Osteoblast (primary cell): ENCODE results near the gene HOXA9. TPM values are rescaled to one million over a fixed set of nuclear protein-coding genes. Genes with fewer than 3 reads are reported as not detected.

Experiments used
- DNase-seq: peaks from one replicate; pipeline ENCODE4 v3.0.0; 2011; ENCODE audit warnings: low spot score, mixed read lengths; ENCODE audit not compliant: insufficient read length; ENCODE audit errors: missing footprints
- H2AFZ ChIP-seq: 2 replicates; pipeline ENCODE4 v1.6.0; 2011; ENCODE audit warnings: mild to moderate bottlenecking, low read length
- H3K27ac ChIP-seq: 2 replicates; pipeline ENCODE4 v1.5.1; 2011; ENCODE audit warnings: mild to moderate bottlenecking, low read depth, low read length, moderate library complexity
- H3K27me3 ChIP-seq: 2 replicates; pipeline ENCODE4 v1.6.0; 2012; ENCODE audit warnings: mild to moderate bottlenecking, control low read depth, inconsistent platforms, low read length, moderate library complexity; ENCODE audit not compliant: insufficient read depth
- H3K36me3 ChIP-seq: 2 replicates; pipeline ENCODE4 v1.5.1; 2011; ENCODE audit warnings: mild to moderate bottlenecking, low read length, control low read depth, moderate library complexity; ENCODE audit not compliant: insufficient read depth
- H3K4me1 ChIP-seq: 2 replicates; pipeline ENCODE4 v1.5.1; 2011; ENCODE audit warnings: mild to moderate bottlenecking, low read length, control low read depth, moderate library complexity; ENCODE audit not compliant: insufficient read depth
- H3K4me2 ChIP-seq: 2 replicates; pipeline ENCODE4 v1.6.0; 2011; ENCODE audit warnings: mild to moderate bottlenecking, low read length; ENCODE audit not compliant: insufficient read depth
- H3K4me3 ChIP-seq: fragments of 200-600 bp; sonication (generic); 3 replicates; pipeline ENCODE4 v1.5.1; 2012; ENCODE audit warnings: mild to moderate bottlenecking, low read length, inconsistent platforms; ENCODE audit not compliant: insufficient read depth
- H3K79me2 ChIP-seq: 2 replicates; pipeline ENCODE4 v1.6.0; 2012; ENCODE audit warnings: mild to moderate bottlenecking, low read length, control low read depth, inconsistent platforms; ENCODE audit not compliant: insufficient read depth
- H3K9me3 ChIP-seq: 2 replicates; pipeline ENCODE4 v1.5.1; 2011; ENCODE audit warnings: low read depth, low read length, control low read depth
- H4K20me1 ChIP-seq: 2 replicates; pipeline ENCODE4 v1.6.0; 2012; ENCODE audit warnings: mild to moderate bottlenecking, low read length, control low read depth; ENCODE audit not compliant: insufficient read depth
- CTCF ChIP-seq: IDR thresholded peaks from 2 replicates; pipeline ENCODE4 v1.5.1; 2011; ENCODE audit warnings: mild to moderate bottlenecking, low read depth, low read length, moderate library complexity; ENCODE audit errors: extremely low read depth
- total RNA-seq: library from RNA; depleted of rRNA; stranded (reverse); fragments of >200 nt; gene quantifications from 2 replicates; pipeline ENCODE4 v1.2.3, GENCODE V29; 2012

The HOXA9 gene
- total RNA-seq = 15.3 and 19.5 TPM in 2 replicates

GRCh38 chr7:27165089-27165995 lies at the start of gene HOXA9:
HOXA9 (minus strand) TSS chr7:27165537; CDS start chr7:27165457, 80 bp downstream.
- peaks cover 97% of the 10 kb centered on the region for H3K79me2 ChIP-seq
- no peaks in the 10 kb centered on the region for H3K9me3 ChIP-seq
- H3K4me3 ChIP-seq = peak within 1 kb of the TSS; percentile 75
- peak within 1 kb of the TSS; percentile 99 for H3K4me2 ChIP-seq
- H3K4me1 ChIP-seq = peaks cover 32% of the 10 kb centered on the region
- peak within 1 kb of the TSS; percentile 95 for H3K27ac ChIP-seq
- TF ChIP-seq CTCF = no peak
- H3K36me3 ChIP-seq = peaks cover 18% of the 10 kb centered on the region
- H3K27me3 ChIP-seq = no peaks in the 10 kb centered on the region
- DNase-seq = peak; percentile 99
- H2AFZ ChIP-seq = peak within 1 kb of the TSS; percentile 84
- peaks cover 17% of the 10 kb centered on the region for H4K20me1 ChIP-seq

- no peaks in the 10 kb centered on the region for H3K9me3 ChIP-seq
- no peak overlapping the region for H3K4me2 ChIP-seq
- TF ChIP-seq CTCF = no peak
- no peak overlapping the region for H2AFZ ChIP-seq
- H3K4me1 ChIP-seq = peaks cover 6% of the 10 kb centered on the region
- H3K4me3 ChIP-seq = no peak overlapping the region
- H3K27ac ChIP-seq = no peak overlapping the region
- DNase-seq = peak; percentile 72
- H4K20me1 ChIP-seq = no peaks in the 10 kb centered on the region
- no peaks in the 10 kb centered on the region for H3K36me3 ChIP-seq
- H3K27me3 ChIP-seq = no peaks in the 10 kb centered on the region
- H3K79me2 ChIP-seq = no peaks in the 10 kb centered on the region
Observed at GRCh38 chr7:27214239-27214950, 49.1 kb upstream of the HOXA9 start.

GRCh38 chr7:27213433-27214238 lies 48.3 kb upstream of the HOXA9 start:
- no peak overlapping the region for H3K4me2 ChIP-seq
- H3K27me3 ChIP-seq = no peaks in the 10 kb centered on the region
- no peak for DNase-seq
- no peak overlapping the region for H3K27ac ChIP-seq
- no peaks in the 10 kb centered on the region for H4K20me1 ChIP-seq
- no peak for TF ChIP-seq CTCF
- no peaks in the 10 kb centered on the region for H3K9me3 ChIP-seq
- H3K4me3 ChIP-seq = no peak overlapping the region
- H3K79me2 ChIP-seq = no peaks in the 10 kb centered on the region
- H2AFZ ChIP-seq = no peak overlapping the region
- H3K36me3 ChIP-seq = no peaks in the 10 kb centered on the region
- peaks cover 6% of the 10 kb centered on the region for H3K4me1 ChIP-seq
